Breast epithelium (tissue), 4 donors: ENCODE results near the gene LGI4. TPM values are rescaled to one million over a fixed set of nuclear protein-coding genes. Genes with fewer than 3 reads are reported as not detected.
A peak's percentile ranks its signal among the peaks of the same experiment; 100 is the strongest.

Experiments
- DNase-seq, 2 donors: peaks; one replicate each; pipeline ENCODE4 v3.0.0-alpha.2; 2019; ENCODE audit warnings: low spot score in 2 of 2
- H3K27ac ChIP-seq, 2 donors: fragments of 200-600 bp; sonication (generic) in 1 of 2; one replicate each; pipeline ENCODE4 v1.5.1; 2016 to 2019; ENCODE audit warnings: mild to moderate bottlenecking in 1 of 2
- H3K27me3 ChIP-seq, 2 donors: fragments of 200-600 bp; sonication (generic) in 1 of 2; one replicate each; pipeline versions ENCODE4 v1.5.1 to v1.6.0; 2017 to 2019; ENCODE audit warnings: control low read depth in 1 of 2, mild to moderate bottlenecking in 1 of 2
- H3K36me3 ChIP-seq: fragments of 200-600 bp; one replicate; pipeline ENCODE4 v1.5.1; 2019
- H3K4me1 ChIP-seq, 2 donors: fragments of 200-600 bp; sonication (generic); one replicate each; pipeline ENCODE4 v1.5.1; 2016 to 2019; ENCODE audit warnings: control low read depth in 1 of 2
- H3K4me3 ChIP-seq, 3 donors: fragments of 200-600 bp; sonication (generic); 1 replicate in 2 of 3; 2 replicates in 1 of 3; pipeline ENCODE4 v1.5.1; 2016 to 2019; ENCODE audit warnings: mild to moderate bottlenecking in 3 of 3, moderate library complexity in 2 of 3
- H3K9me3 ChIP-seq, 2 donors: fragments of 200-600 bp; sonication (generic) in 1 of 2; one replicate each; pipeline ENCODE4 v1.5.1; 2016 to 2019; ENCODE audit warnings: control low read depth in 1 of 2
- POLR2A ChIP-seq: fragments of 450-650 bp; IDR thresholded peaks from one replicate; pipeline ENCODE4 v1.6.1; 2016; ENCODE audit warnings: antibody characterized with exemption, mild to moderate bottlenecking, moderate library complexity
- POLR2AphosphoS5 ChIP-seq, 3 donors: sonication (generic); formaldehyde crosslinking; IDR thresholded peaks; one replicate each; pipeline ENCODE4 v1.6.1; 2017; ENCODE audit warnings: antibody characterized with exemption in 3 of 3
- intact Hi-C: fragments of 100-400 bp; cut with DNase I; formaldehyde crosslinking; loops from one replicate; pipeline ENCODE4 v1.15.1; 2023; ENCODE audit warnings: low total_unique reads
- total RNA-seq, 3 donors: library from RNA; depleted of rRNA; stranded (reverse); fragments of >200 nt; gene quantifications; one replicate each; pipeline ENCODE4 v1.1.0, GENCODE V29; 2016
- TF ChIP-seq, protein P1 (sequence below), 3 donors: fragments of 450-650 bp; IDR thresholded peaks; one replicate each; pipeline ENCODE4 v1.5.1; 2016 to 2017; ENCODE audit warnings: antibody characterized with exemption in 3 of 3, mild to moderate bottlenecking in 3 of 3, moderate library complexity in 3 of 3

LGI4 gene
- total RNA-seq, 3 donors from 2014 or later, result 4.3 to 37.8 (median 5.3) TPM

DNA sequence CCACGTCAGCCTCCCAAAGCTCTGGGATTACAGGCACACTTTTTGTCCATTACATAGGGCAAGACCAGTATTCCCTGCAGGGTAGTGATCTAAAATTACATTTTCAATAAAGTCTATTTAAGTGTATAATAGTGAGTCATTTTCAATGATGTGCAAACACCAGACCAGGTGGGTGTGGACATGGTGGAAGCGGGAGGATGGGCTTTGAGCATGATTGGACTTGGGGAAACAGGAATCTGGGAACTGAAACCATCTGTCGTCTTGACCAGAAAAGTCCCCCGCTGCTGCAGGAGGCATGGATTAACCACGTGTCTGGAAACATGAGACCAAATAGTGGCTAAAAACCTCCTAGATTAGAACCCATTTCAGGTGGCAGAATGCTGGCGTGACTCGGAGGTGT, 14.4 kb downstream of the LGI4 start:
- Histone ChIP-seq H3K27ac (peak overlapping the region; percentile 86 to 90), H3K9me3 (no peaks in the 10 kb centered on the region), H3K4me1 (peaks cover 8 to 36% of the 10 kb centered on the region in 2 donors), H3K36me3 (no peaks in the 10 kb centered on the region), H3K4me3 (peak overlapping the region in 1 of 3 donors; percentile 31), H3K27me3 (no peaks in the 10 kb centered on the region)
- intact Hi-C loops, result no loop called here
- no peak for DNase-seq
- TF ChIP-seq POLR2A (no peak), POLR2AphosphoS5 (IDR thresholded peaks at IDR 0.05) (no peak)
- TF ChIP-seq, protein P1, sequence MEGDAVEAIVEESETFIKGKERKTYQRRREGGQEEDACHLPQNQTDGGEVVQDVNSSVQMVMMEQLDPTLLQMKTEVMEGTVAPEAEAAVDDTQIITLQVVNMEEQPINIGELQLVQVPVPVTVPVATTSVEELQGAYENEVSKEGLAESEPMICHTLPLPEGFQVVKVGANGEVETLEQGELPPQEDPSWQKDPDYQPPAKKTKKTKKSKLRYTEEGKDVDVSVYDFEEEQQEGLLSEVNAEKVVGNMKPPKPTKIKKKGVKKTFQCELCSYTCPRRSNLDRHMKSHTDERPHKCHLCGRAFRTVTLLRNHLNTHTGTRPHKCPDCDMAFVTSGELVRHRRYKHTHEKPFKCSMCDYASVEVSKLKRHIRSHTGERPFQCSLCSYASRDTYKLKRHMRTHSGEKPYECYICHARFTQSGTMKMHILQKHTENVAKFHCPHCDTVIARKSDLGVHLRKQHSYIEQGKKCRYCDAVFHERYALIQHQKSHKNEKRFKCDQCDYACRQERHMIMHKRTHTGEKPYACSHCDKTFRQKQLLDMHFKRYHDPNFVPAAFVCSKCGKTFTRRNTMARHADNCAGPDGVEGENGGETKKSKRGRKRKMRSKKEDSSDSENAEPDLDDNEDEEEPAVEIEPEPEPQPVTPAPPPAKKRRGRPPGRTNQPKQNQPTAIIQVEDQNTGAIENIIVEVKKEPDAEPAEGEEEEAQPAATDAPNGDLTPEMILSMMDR (IDR thresholded peaks at IDR 0.05), result no peak

DNA sequence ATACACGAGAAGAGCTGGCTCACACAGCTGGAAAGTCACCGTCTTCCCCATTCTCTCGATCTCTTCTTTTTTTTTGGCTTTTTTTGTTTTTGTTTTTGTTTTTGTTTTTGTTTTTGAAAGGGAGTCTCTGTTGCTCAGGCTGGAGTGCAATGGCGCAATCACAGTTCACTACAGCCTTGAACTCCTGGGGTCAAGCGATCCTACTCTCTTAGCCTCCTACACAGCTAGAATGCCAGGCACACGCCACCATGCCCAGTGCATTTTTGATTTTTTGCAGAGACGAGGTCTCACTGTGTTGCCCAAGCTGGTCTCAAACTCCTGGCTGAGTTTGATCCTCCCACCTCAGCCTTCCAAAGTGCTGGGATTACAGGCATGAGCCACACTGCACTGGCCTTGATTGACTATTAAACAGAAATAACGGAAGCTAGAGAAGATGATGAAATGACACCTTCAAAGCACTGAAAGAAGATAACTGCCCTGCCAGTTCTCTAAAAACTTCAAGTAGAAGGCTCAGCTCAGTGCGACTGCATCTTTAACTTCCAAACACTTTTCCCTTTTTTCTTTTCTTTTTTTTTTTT, 15.2 kb downstream of the LGI4 start:
- H3K27me3 ChIP-seq, result no peaks in the 10 kb centered on the region
- TF ChIP-seq, protein P1 (IDR thresholded peaks at IDR 0.05), result no peak
- TF ChIP-seq POLR2AphosphoS5 (IDR thresholded peaks at IDR 0.05) (no peak), POLR2A (no peak)
- intact Hi-C loops, result no loop called here
- peak overlapping the region; percentile 86 to 90 for H3K27ac ChIP-seq
- no peaks in the 10 kb centered on the region for H3K36me3 ChIP-seq
- peaks cover 3 to 28% of the 10 kb centered on the region in 2 donors for H3K4me1 ChIP-seq
- DNase-seq, result no peak
- no peaks in the 10 kb centered on the region for H3K9me3 ChIP-seq
- peak overlapping the region in 2 of 3 donors; percentile 60 to 75 for H3K4me3 ChIP-seq

DNA sequence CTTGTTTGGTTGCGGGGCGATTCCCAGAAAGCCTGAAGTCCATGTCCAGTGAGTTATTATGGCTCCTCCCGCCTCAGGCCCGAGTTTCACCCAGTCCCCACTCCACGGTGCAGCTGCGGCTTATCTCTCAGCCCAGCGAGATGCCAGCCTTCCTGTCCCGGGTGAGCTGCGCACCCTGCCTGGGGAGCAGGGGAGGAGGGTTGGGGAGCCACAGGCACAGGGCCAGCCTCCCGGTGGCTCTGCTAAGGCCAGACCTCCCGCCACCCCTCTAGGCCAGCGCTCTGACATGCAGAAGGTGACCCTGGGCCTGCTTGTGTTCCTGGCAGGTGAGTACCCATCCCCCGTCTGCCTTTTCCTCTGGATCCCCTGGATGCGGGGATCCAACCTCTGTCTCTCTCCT, 15.8 kb downstream of the LGI4 start:
- H3K9me3 ChIP-seq, result no peaks in the 10 kb centered on the region
- no peaks in the 10 kb centered on the region for H3K36me3 ChIP-seq
- intact Hi-C loops, result no loop called here
- H3K27ac ChIP-seq, result peak overlapping the region; percentile 84 to 86
- H3K4me3 ChIP-seq, result peak overlapping the region in 2 of 3 donors; percentile 60 to 75
- no peaks in the 10 kb centered on the region for H3K27me3 ChIP-seq
- DNase-seq, result no peak
- TF ChIP-seq POLR2AphosphoS5 (IDR thresholded peaks at IDR 0.05) (no peak), POLR2A (no peak)
- TF ChIP-seq, protein P1 (IDR thresholded peaks at IDR 0.05), result no peak
- peaks cover 3 to 25% of the 10 kb centered on the region in 2 donors for H3K4me1 ChIP-seq

DNA sequence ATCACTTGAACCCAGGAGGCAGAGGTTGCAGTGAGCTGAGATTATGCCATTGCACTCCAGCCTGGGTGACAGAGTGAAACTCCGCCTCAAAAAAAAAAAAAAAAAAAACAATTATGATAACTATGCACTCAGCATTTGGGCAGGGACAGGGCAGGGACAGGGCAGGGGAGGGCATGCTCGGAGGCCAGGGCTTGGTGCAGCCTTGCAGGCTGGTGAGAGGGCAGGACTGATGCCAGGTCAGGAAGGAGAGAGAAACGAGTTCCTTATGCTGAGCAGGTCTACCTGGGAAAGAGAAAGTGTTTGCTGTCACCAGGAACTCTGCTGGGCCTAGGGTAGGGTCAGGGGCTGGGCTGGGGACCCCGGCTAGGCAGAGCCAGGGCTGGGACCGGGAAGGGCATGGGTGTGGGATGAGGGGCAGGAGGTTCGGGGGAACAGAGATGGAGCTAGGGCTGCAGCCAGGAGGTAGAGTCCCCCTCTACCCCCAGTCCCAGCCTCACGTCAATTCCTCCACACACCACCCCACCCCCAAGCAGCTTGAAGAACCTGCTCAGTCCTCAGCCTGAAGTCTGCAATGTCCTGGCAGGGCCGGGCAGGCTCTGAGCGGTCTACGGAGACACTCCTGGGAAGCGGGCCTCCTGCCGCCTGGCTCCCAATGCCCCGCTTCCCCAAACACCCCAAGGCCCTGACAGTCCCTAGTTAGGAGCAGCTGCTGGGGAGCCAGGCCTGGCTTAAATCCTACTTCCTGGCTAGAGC, 16.4 kb downstream of the LGI4 start:
- intact Hi-C loops, result no loop called here
- Histone ChIP-seq H3K27ac (peak overlapping the region; percentile 84 to 86), H3K4me3 (peak overlapping the region in 2 of 3 donors; percentile 60 to 75), H3K4me1 (peaks cover under 1 to 18% of the 10 kb centered on the region in 2 donors), H3K27me3 (no peaks in the 10 kb centered on the region), H3K9me3 (no peaks in the 10 kb centered on the region), H3K36me3 (no peaks in the 10 kb centered on the region)
- no peak for TF ChIP-seq POLR2A
- TF ChIP-seq, protein P1 (IDR thresholded peaks at IDR 0.05), result no peak
- TF ChIP-seq POLR2AphosphoS5 (IDR thresholded peaks at IDR 0.05), result no peak
- no peak for DNase-seq

DNA sequence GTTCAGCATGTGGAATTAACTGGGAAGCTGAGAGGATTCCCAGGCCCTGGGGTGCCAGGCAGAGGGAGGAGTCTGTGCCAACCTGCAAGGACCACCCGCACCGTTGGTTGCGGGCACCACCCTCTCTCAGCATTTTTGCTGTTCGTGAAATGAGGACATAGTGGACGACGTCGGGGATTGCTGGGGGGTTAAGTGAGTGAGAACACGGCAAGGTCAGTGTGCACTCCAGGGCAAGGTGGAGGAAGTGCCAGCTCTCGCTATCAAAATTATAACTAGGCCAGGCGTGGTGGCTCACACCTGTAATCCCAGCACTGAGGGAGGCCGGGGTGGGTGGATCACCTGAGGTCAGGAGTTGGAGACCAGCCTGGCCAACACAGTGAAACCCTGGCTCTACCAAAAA, 17.1 kb downstream of the LGI4 start:
- Histone ChIP-seq H3K9me3 (no peaks in the 10 kb centered on the region), H3K27ac (peak overlapping the region; percentile 62 to 91), H3K4me1 (peaks cover 0 to 13% of the 10 kb centered on the region in 2 donors), H3K27me3 (no peaks in the 10 kb centered on the region), H3K36me3 (no peaks in the 10 kb centered on the region), H3K4me3 (peak overlapping the region in 2 of 3 donors; percentile 60 to 75)
- TF ChIP-seq POLR2A (no peak), POLR2AphosphoS5 (IDR thresholded peaks at IDR 0.05) (no peak)
- TF ChIP-seq, protein P1 (IDR thresholded peaks at IDR 0.05), result no peak
- intact Hi-C loops, result no loop called here
- no peak for DNase-seq
